HepG2 (cell line): ENCODE results near the gene DNAAF8. TPM values are rescaled to one million over a fixed set of nuclear protein-coding genes. Genes with fewer than 3 reads are reported as not detected.

Experiments
- ARID5B ChIP-seq: IDR thresholded peaks from 2 replicates; pipeline ENCODE4 v1.4.0; 2020; ENCODE audit warnings: mild to moderate bottlenecking, missing genetic modification reagents
- ATF6 ChIP-seq: sonication (generic); formaldehyde crosslinking; conservative IDR thresholded peaks from 2 replicates; pipeline ENCODE4 v1.4.0; 2020; ENCODE audit warnings: missing genetic modification reagents
- CERS6 ChIP-seq: sonication (generic); formaldehyde crosslinking; IDR thresholded peaks from 2 replicates; pipeline ENCODE4 v1.5.0; 2020; ENCODE audit warnings: missing genetic modification reagents
- ELK4 ChIP-seq: sonication (generic); formaldehyde crosslinking; IDR thresholded peaks from 2 replicates; pipeline ENCODE4 v1.9.0; 2021; ENCODE audit warnings: missing genetic modification reagents, borderline replicate concordance
- HNF4G ChIP-seq, 2 experiments: sonication (generic) in 1 of 2; formaldehyde crosslinking in 1 of 2; IDR thresholded peaks; 2 replicates each; pipeline versions ENCODE4 v1.4.0 to v1.6.1; 2011 to 2020; ENCODE audit warnings: borderline replicate concordance in 2 of 2, low read depth in 2 of 2, mild to moderate bottlenecking in 2 of 2, low read length in 1 of 2, missing genetic modification reagents in 1 of 2, moderate library complexity in 1 of 2
- MYC ChIP-seq: sonication (generic); formaldehyde crosslinking; IDR thresholded peaks from 2 replicates; pipeline ENCODE4 v1.9.0; 2021; ENCODE audit warnings: missing genetic modification reagents, borderline replicate concordance
- PAXIP1 ChIP-seq: sonication (generic); formaldehyde crosslinking; conservative IDR thresholded peaks from 2 replicates; pipeline ENCODE4 v1.4.0; 2020; ENCODE audit warnings: mild to moderate bottlenecking, missing genetic modification reagents, moderate library complexity
- SALL1 ChIP-seq: sonication (generic); formaldehyde crosslinking; IDR thresholded peaks from 2 replicates; pipeline ENCODE4 v1.8.0; 2022; ENCODE audit warnings: mild to moderate bottlenecking, missing genetic modification reagents
- TBL1XR1 ChIP-seq: fragments of 150-350 bp; IDR thresholded peaks from 2 replicates; pipeline ENCODE4 v1.6.1; 2014; ENCODE audit warnings: borderline replicate concordance, low read length; ENCODE audit not compliant: partially characterized antibody
- U2AF2 ChIP-seq: fragments of 200-400 bp; formaldehyde crosslinking; IDR thresholded peaks from 2 replicates; pipeline ENCODE4 v1.6.1; 2017; ENCODE audit warnings: low read depth, mild to moderate bottlenecking, low read length
- ZFP62 ChIP-seq: sonication (generic); formaldehyde crosslinking; IDR thresholded peaks from 2 replicates; pipeline ENCODE4 v1.4.0; 2020; ENCODE audit warnings: missing genetic modification reagents
- ZNF136 ChIP-seq: sonication (generic); formaldehyde crosslinking; IDR thresholded peaks from 2 replicates; pipeline ENCODE4 v1.8.1; 2022; ENCODE audit warnings: low read depth, mild to moderate bottlenecking, moderate library complexity, missing genetic modification reagents
- ZNF362 ChIP-seq: sonication (generic); formaldehyde crosslinking; IDR thresholded peaks from 2 replicates; pipeline ENCODE4 v1.4.0; 2020; ENCODE audit warnings: missing genetic modification reagents, mild to moderate bottlenecking, borderline replicate concordance
- ZNF678 ChIP-seq: sonication (generic); formaldehyde crosslinking; IDR thresholded peaks from 2 replicates; pipeline ENCODE4 v1.4.0; 2020; ENCODE audit warnings: mild to moderate bottlenecking, missing genetic modification reagents
- polyA plus RNA-seq, 8 experiments: library from polyadenylated mRNA; depleted of rRNA in 3 of 8; stranded (reverse) in 7 of 8; unstranded in 1 of 8; fragments of >200 nt; fragmentation: Illumina TruSeq in 4 of 8; extraction: Trizol in 4 of 8; gene quantifications; 2 replicates each; pipeline versions ENCODE4 v1.2.1 to v1.2.3, GENCODE V29; 2011 to 2016; ENCODE audit warnings: low read depth in 4 of 8, missing spikeins in 1 of 8, mixed read lengths in 1 of 8; ENCODE audit not compliant: insufficient read depth in 1 of 8
- total RNA-seq, 5 experiments: library from RNA; depleted of rRNA; stranded (reverse); fragments of >200 nt; fragmentation: Illumina TruSeq; extraction: Trizol; gene quantifications; 2 replicates each; pipeline ENCODE4 v1.2.3, GENCODE V29; 2016; ENCODE audit warnings: low read depth in 1 of 5

Gene DNAAF8
- total and polyA plus RNA-seq, 2 of the 13 experiments (the other 11 are each of a cell fraction or from before 2014, with no cell fraction given): 0.44 TPM; not detected in 1

GRCh38 chr16:4792951-4793513 lies 58.7 kb downstream of the DNAAF8 start (continued):
- TF ChIP-seq ATF6 (CRISPR knock-in tag) (no peak), MYC (CRISPR knock-in tag) (no peak), ZNF362 (peak; percentile 58; the same call in 1 of the 2 replicates), CERS6 (CRISPR knock-in tag) (no peak), ARID5B (CRISPR knock-in tag) (no peak), ZNF136 (no peak), ELK4 (CRISPR knock-in tag) (no peak), SALL1 (CRISPR knock-in tag) (peak; percentile 48), HNF4G (IDR thresholded peaks at IDR 0.05; ENCODE audit: borderline replicate concordance, low read depth, low read length) (peak; percentile 79), HNF4G (CRISPR knock-in tag; IDR thresholded peaks at IDR 0.05; ENCODE audit: borderline replicate concordance, low read depth) (no peak), TBL1XR1 (no peak), U2AF2 (no peak), ZFP62 (CRISPR knock-in tag) (no peak), ZNF678 (CRISPR knock-in tag) (no peak), PAXIP1 (CRISPR knock-in tag) (peak; percentile 30; the same call in 1 of the 2 replicates)
